Ectodermal cell (in vitro differentiated cells): ENCODE results near the gene MLXIPL.

Source experiments
- H3K27ac ChIP-seq: 2 replicates; pipeline ENCODE4 v1.7.0; 2013; ENCODE audit warnings: mild to moderate bottlenecking, low read depth, low read length; ENCODE audit not compliant: insufficient read depth, poor library complexity, severe bottlenecking
- H3K27me3 ChIP-seq: 2 replicates; pipeline ENCODE4 v1.7.0; 2013; ENCODE audit warnings: mild to moderate bottlenecking, low read length; ENCODE audit not compliant: insufficient read depth, control insufficient read depth, poor library complexity, severe bottlenecking
- H3K36me3 ChIP-seq: one replicate; pipeline ENCODE4 v1.7.0; 2013; ENCODE audit warnings: low read length; ENCODE audit not compliant: control insufficient read depth, insufficient read depth
- H3K4me1 ChIP-seq: one replicate; pipeline ENCODE4 v1.7.0; 2013; ENCODE audit warnings: low read length; ENCODE audit not compliant: control insufficient read depth, insufficient read depth
- H3K4me3 ChIP-seq: 2 replicates; pipeline ENCODE4 v1.7.0; 2013; ENCODE audit warnings: low read depth, low read length, control low read depth; ENCODE audit not compliant: insufficient read depth
- H3K9me3 ChIP-seq: 2 replicates; pipeline ENCODE4 v1.7.0; 2013; ENCODE audit warnings: mild to moderate bottlenecking, low read length, moderate library complexity; ENCODE audit not compliant: control insufficient read depth
- WGBS, 2 experiments: methylation state at CpG; one replicate each; pipeline ENCODE4 v1.1.7; 2013; ENCODE audit warnings: missing lambda C conversion rate in 2 of 2; 5-methylcytosine and 5-hydroxymethylcytosine counted together

Gene MLXIPL

GRCh38 chr7:73646785-73647724 lies 22.7 kb upstream of the MLXIPL start:
- Histone ChIP-seq H3K36me3 (no peaks in the 10 kb centered on the region), H3K4me1 (peaks cover 2% of the 10 kb centered on the region), H3K27me3 (peaks cover 64% of the 10 kb centered on the region), H3K9me3 (no peaks in the 10 kb centered on the region), H3K27ac (no peak overlapping the region), H3K4me3 (no peak overlapping the region)
- 53 to 56% methylated on average over 16 of the region's 16 CpGs for WGBS, 2 experiments

DNA sequence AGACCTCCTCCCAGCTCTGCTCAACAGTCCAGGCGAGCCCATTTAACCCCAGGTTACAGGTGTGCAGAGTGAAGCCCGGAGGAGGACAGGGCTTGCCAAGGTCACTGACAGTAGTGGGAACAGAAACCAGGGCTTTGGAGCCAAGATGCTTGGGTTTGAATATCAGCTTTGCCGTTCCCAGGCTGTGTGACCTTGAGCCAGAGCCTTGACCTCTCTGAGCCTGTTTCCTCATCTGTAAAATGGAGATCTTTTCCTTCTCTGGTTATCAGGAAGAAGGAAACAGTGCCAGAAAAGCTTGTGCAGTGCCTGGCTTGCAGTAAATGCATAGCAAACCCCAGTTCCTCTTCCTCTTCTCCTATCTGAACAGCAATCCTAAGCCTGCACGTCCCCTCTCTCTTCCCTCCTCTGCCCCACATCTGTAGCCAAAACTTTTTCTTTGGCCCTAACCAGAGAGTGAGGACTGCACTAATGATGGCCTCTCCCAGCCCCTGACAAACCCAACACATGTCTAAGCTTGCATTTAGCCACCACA lies 21.4 kb upstream of the MLXIPL start:
- Histone ChIP-seq H3K27ac (no peak overlapping the region), H3K9me3 (no peaks in the 10 kb centered on the region), H3K4me1 (peaks cover 2% of the 10 kb centered on the region), H3K27me3 (peaks cover 54% of the 10 kb centered on the region), H3K4me3 (no peak overlapping the region), H3K36me3 (no peaks in the 10 kb centered on the region)
- 74 to 76% methylated on average over 4 of the region's 4 CpGs for WGBS, 2 experiments

DNA sequence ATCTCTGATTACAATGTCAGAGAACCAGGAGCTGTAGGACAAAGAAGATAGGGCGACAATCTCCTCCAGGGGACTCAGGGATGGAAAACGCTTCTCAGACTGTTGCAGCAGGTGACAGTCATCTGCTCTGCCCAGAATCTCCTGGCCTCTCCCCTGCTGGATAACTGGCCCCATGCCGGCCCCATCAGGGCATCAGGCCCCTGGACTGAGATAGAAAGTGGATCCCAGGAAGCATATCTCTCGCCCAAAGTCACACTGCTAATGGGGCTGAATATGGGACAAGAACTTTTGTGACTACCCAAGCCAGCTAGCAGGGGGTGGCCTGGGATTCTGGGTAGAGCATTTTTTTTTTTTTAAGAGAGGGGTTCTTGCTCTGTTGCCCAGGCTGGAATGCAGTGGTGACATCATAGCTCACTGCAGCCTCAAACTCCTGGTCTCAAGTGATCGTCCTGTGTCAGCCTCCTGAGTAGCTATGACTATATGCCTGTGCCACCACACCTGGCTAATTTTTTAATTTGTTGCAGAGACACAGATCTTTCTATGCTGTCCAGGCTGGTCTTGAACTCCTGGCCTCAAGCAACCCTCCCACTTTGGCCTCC lies 20.5 kb upstream of the MLXIPL start:
- WGBS, 2 experiments: 75 to 78% methylated on average over 5 of the region's 5 CpGs
- Histone ChIP-seq H3K27ac (no peak overlapping the region), H3K27me3 (peaks cover 44% of the 10 kb centered on the region), H3K36me3 (no peaks in the 10 kb centered on the region), H3K9me3 (no peaks in the 10 kb centered on the region), H3K4me1 (peaks cover 2% of the 10 kb centered on the region), H3K4me3 (no peak overlapping the region)

GRCh38 chr7:73642834-73643233 lies 18.5 kb upstream of the MLXIPL start:
- 89 to 94% methylated on average over 2 of the region's 2 CpGs for WGBS, 2 experiments
- Histone ChIP-seq H3K4me1 (peaks cover 2% of the 10 kb centered on the region), H3K9me3 (no peaks in the 10 kb centered on the region), H3K27ac (no peak overlapping the region), H3K4me3 (no peak overlapping the region), H3K36me3 (no peaks in the 10 kb centered on the region), H3K27me3 (peaks cover 25% of the 10 kb centered on the region)

GRCh38 chr7:73638911-73639310 lies 14.6 kb upstream of the MLXIPL start:
- Histone ChIP-seq H3K27ac (no peak overlapping the region), H3K9me3 (no peaks in the 10 kb centered on the region), H3K36me3 (no peaks in the 10 kb centered on the region), H3K4me1 (no peaks in the 10 kb centered on the region), H3K4me3 (no peak overlapping the region), H3K27me3 (no peaks in the 10 kb centered on the region)
- WGBS, 2 experiments: 68 to 69% methylated on average over 3 of the region's 3 CpGs

DNA sequence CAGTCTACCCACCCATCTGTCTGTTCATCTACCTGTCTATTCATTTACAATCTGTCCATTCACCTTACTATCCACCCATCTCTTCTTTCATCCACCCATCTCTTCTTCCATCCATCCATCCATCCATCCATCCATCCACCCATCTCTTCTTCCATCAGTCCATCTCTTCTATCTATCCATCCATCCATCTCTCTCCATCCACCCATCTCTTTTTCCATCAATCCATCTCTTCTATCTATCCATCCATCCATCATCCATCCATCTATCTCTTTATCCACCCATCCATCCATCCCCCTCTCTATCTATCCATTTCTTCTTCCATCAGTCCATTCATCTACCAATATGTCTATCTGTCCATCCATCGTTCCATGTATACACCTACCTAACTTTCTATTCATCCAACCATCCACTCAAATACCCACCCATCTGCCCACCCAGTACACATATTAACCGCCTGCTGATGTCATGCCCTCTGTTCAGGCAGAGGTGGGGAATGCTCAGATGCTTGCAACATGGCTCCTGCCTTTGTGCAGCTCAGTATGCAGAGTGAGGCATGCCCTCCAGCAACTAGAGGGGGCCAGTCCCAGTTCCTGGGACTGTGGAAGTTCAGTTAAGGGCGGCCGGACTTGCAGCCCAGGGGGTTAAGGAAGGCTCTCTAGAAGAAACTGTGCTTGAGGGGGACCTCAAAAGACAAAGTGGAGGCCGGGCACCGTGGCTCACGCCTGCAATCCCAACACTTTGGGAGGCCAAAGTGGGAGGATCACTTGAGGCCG lies 11.3 kb upstream of the MLXIPL start:
- Histone ChIP-seq H3K9me3 (no peaks in the 10 kb centered on the region), H3K27ac (no peak overlapping the region), H3K4me3 (no peak overlapping the region), H3K36me3 (no peaks in the 10 kb centered on the region), H3K4me1 (no peaks in the 10 kb centered on the region), H3K27me3 (no peaks in the 10 kb centered on the region)
- 88 to 89% methylated on average over 8 of the region's 8 CpGs for WGBS, 2 experiments

DNA sequence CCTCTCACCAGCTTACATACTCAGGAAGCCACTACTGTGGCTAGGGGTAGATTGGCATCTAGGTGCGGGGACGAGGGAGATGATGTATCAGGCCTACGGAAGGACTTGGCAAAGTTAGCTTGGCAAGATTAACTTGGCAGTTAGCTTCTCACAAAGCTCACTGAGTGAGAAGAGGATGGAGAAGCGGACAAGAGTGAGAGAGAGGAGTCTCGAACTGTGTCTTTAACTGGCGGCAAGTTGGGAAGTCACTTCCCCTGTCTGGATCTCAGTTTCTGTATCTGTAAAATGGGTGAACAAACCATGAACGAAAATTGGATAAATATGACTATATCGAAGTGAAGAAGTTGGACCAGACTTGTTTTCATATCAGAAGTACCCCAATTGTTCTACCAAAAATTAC lies 9.5 kb upstream of the MLXIPL start:
- no peaks in the 10 kb centered on the region for H3K27me3 ChIP-seq
- no peak overlapping the region for H3K4me3 ChIP-seq
- WGBS, 2 experiments: 95% methylated on average over 8 of the region's 8 CpGs
- no peaks in the 10 kb centered on the region for H3K9me3 ChIP-seq
- no peak overlapping the region for H3K27ac ChIP-seq
- no peaks in the 10 kb centered on the region for H3K36me3 ChIP-seq
- H3K4me1 ChIP-seq: no peaks in the 10 kb centered on the region

DNA sequence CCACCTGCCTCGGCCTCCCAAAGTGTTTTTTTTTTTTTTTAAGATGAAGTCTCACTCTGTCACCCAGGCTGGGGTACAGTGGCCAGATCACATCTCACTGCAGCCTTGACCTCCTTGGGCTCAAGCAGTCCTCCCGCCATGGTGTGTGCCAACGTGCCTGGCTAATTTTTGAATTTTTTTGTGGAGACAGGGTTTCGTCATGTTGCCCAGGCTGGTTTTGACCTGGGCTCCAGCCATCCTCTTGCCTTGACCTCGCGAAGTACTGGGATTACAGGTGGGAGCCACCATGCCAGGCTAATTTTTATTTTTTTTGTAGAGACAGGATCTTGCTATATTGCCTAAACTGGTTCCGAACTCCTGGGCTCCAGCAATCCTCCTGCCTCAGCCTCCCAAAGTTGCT lies 9.0 kb upstream of the MLXIPL start:
- Histone ChIP-seq H3K27me3 (peaks cover 3% of the 10 kb centered on the region), H3K27ac (no peak overlapping the region), H3K36me3 (no peaks in the 10 kb centered on the region), H3K4me3 (no peak overlapping the region), H3K9me3 (no peaks in the 10 kb centered on the region), H3K4me1 (no peaks in the 10 kb centered on the region)
- 84 to 87% methylated on average over 7 of the region's 7 CpGs for WGBS, 2 experiments

GRCh38 chr7:73631558-73631957 lies 7.2 kb upstream of the MLXIPL start:
- H3K27ac ChIP-seq: no peak overlapping the region
- 62 to 63% methylated on average over 1 of the region's 1 CpG for WGBS, 2 experiments
- peaks cover 4% of the 10 kb centered on the region for H3K4me1 ChIP-seq
- no peak overlapping the region for H3K4me3 ChIP-seq
- H3K27me3 ChIP-seq: peaks cover 4% of the 10 kb centered on the region
- no peaks in the 10 kb centered on the region for H3K36me3 ChIP-seq
- H3K9me3 ChIP-seq: no peaks in the 10 kb centered on the region

GRCh38 chr7:73628504-73628903 lies 4.2 kb upstream of the MLXIPL start:
- Histone ChIP-seq H3K4me1 (peaks cover 10% of the 10 kb centered on the region), H3K27me3 (peaks cover 28% of the 10 kb centered on the region), H3K9me3 (no peaks in the 10 kb centered on the region), H3K4me3 (no peak overlapping the region), H3K27ac (no peak overlapping the region), H3K36me3 (no peaks in the 10 kb centered on the region)
- 87 to 91% methylated on average over 4 of the region's 4 CpGs for WGBS, 2 experiments
